Measurements from ENCODE around the gene TMEM95.
"Not testable (repeated sequence)": the region's sequence is repeated elsewhere in the genome, so short reads cannot be mapped to it uniquely, and the experiment has no call there.

DNA sequence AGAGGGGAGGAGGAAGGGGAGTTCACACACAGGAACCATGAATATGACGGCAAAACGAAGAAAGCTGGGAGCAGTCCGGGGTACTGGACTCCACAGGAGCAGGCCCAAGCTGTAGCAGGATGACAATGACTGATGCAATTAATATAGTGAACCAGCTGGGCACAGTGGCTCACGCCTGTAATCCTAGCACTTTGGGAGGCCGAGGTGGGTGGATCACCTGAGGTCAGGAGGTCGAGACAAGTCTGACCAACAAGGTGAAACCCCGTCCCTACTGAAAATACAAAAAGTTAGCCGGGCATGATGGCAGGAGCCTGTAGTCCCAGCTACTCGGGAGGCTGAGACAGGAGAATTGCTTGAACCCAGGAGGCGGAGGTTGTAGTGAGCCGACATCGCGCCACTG lies 19.2 kb upstream of the TMEM95 start:
- not testable (repeated sequence) for TF ChIP-seq POLR2A, CTCF (IDR thresholded peaks at IDR 0.05)

Data from Peyer's patch (tissue), 4 donors.